Measurements from ENCODE around the gene BEST1.

GRCh38 chr11:61976420-61976800 lies 26.3 kb downstream of the BEST1 start:
- TF ChIP-seq CTCF (IDR thresholded peaks at IDR 0.05; ENCODE audit: low read length) = no peak
- TF ChIP-seq EZH2 (optimal IDR thresholded peaks at IDR 0.05; ENCODE audit: low read depth, low read length) = no peak
- no peak for TF ChIP-seq EZH2phosphoT487 (IDR thresholded peaks at IDR 0.05; ENCODE audit: low read length)
